GM19438 (cell line): ENCODE measurements around the gene EXTL2.
"Not testable (repeated sequence)": the region's sequence is repeated elsewhere in the genome, so short reads cannot be mapped to it uniquely, and the experiment has no call there.

Experiments used
- ATAC-seq: cut with Tn5 transposase; IDR thresholded peaks from one replicate; pipeline ENCODE4 v1.9.1; 2021; ENCODE audit warnings: low read depth; ENCODE audit not compliant: unreplicated experiment

The EXTL2 gene

DNA sequence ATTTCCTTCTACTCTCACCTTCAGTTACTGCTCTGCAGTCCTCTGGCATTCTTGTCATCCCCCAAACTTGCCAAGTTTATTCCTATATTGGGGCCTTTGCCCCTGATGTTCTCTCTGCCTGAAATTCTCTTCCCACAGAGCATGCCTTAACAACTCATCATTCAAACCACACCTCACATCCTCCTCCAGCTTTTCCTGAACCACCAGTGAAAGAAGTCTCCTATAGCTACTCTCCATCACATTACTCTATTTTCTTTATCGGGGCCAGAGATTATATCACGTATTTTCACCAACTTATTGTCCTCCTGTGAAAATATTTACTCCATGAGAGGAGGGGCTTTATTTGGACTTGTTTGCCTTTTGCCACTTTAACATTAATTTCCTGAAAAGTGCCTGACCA lies 32.1 kb downstream of the EXTL2 start:
- ATAC-seq: no peak

DNA sequence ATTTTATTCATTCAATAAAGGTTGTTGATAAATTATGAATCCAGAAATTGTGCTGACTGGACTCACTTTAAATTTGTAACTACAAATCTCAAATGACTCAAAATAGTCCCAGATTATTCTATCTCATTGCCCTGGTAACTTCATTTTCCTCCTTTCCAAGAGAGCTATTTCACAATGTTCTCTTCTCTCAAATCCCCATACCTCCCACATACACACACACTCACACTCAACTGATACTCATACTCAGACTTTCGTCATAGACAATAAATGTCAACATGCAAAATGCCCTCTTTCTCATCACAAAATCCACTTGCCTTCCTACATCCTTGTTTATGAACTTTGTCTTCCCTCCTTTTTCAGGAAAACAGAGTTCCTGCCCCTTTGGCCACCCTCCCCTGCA lies 33.3 kb downstream of the EXTL2 start:
- ATAC-seq: no peak

DNA sequence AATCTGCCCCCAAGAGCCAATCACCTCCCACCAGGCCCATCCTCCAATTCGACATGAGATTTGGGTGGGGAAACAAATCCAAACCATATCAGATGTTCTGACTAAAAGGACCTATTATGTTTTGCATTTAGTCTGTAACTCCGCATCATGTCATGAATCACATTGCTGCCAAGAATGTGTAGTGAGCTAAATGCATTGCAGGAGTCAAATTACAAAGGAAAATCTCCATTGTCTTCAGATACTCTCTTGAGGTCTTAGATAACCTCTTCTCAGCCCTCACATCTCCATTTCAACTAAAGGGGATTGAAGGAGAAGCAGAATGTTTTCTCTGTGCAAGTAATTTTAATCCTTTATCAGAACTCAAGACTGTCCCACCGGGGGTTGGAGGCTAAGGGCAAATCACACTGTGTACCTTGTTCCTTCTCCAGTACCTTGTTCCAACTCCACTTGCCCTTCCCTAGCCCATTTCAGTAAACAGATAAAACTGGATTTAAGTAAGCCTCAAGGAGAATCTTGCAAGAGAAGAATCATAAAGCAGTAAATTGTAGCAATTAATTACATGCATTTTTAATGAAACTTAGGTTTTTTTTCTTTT lies 34.1 kb downstream of the EXTL2 start:
- no peak for ATAC-seq

DNA sequence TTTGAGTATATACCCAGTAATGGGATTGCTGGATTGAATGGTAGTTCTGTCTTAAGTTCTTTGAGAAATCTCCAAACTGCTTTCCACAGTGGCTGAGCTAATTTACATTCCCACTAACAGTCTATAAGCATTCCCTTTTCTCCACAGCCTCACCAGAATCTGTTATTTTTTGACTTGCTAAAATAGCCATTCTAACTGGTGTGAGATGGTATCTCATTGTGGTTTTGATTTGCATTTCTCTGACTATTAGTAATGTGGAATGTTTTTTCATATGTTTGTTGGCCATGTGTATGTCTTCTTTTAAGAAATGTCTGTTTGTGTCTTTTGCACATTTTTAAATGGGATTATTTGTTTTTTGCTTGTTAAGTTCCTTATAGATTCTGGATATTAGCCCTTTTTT lies 39.5 kb downstream of the EXTL2 start:
- not testable (repeated sequence) for ATAC-seq

DNA sequence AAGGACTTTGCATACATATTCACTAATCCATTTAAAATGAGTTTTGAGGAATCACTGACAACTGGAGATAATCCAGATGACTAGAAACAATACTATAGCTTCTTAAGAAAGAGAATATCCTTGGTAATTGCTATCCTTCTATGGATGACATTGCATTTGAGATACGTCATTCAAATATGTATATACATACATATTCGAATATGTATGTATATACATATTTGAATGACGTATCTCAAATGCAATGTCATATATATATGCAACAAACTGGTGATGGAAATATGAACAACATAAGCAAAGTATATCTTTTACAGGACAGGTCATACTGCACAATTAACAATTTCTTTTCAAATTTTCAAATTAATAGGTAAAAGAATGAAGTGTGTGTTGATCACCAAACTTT lies 41.7 kb downstream of the EXTL2 start:
- ATAC-seq: no peak

DNA sequence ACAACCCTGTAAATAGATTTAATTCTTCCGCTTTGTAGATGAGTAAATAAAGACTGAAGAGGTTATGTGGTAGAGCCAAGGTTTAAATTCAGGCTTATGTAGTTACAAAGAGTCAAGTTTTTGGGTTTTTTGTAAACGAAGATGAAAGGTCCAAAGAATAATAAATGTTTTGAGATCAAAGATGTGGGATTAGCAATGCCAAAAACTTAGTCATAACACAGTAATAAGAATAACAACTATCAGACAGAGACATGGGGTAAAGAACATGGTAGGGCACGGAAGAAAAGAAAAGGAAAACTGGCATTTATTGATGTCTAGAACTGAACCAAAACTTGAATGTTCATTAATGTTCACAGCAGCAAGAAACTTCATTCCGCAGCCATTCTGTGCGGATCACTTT lies 42.9 kb downstream of the EXTL2 start:
- no peak for ATAC-seq

DNA sequence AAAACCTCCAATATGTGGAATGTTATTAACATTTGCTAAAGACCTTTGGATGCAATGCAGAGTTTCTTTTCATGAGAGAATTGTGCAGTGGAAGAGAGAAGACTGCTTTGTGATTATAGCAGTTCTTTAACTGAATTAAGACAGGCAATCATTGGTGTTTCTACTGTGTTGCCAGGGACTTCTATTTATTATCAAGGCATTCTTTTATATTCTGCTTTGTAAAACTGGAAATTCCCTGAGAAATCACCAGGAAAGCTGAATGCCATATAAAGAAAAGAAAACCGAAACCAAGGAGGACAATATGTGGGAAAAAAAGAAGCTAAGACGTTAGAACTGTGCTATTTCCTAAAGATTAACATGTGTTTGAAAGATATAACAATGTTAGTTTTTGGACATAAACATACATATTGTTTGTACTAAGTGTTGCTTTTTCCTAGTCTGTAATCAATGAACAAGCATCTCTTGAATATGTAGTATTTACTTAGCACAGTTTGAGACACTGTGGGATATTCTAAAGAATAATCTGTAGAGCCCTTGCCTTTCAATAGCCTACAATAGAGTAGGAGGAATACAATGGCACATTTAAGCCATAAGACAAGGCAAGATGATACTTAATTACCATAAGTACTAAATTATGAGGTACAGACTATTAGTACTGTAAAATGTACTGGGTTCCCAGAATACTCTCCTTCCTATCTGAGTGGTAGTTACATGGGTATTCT lies 47.1 kb downstream of the EXTL2 start:
- no peak for ATAC-seq

DNA sequence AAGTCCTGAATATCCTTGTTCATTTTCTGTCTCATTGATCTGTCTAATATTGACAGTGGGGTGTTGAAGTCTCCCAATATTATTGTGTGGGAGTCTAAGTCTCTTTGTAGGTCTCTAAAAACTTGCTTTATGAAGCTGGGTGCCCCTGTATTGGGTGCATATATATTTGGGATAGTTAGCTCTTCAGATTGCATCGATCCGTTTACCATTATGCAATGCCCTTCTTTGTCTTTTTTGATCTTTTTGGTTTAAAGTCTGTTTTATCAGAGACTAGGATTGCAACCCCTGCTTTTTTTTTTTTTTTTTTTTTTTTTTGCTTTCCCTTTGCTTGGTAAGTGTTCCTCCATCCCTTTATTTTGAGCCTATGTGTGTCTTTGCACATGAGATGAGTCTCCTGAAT lies 51.5 kb downstream of the EXTL2 start:
- not testable (repeated sequence) for ATAC-seq

DNA sequence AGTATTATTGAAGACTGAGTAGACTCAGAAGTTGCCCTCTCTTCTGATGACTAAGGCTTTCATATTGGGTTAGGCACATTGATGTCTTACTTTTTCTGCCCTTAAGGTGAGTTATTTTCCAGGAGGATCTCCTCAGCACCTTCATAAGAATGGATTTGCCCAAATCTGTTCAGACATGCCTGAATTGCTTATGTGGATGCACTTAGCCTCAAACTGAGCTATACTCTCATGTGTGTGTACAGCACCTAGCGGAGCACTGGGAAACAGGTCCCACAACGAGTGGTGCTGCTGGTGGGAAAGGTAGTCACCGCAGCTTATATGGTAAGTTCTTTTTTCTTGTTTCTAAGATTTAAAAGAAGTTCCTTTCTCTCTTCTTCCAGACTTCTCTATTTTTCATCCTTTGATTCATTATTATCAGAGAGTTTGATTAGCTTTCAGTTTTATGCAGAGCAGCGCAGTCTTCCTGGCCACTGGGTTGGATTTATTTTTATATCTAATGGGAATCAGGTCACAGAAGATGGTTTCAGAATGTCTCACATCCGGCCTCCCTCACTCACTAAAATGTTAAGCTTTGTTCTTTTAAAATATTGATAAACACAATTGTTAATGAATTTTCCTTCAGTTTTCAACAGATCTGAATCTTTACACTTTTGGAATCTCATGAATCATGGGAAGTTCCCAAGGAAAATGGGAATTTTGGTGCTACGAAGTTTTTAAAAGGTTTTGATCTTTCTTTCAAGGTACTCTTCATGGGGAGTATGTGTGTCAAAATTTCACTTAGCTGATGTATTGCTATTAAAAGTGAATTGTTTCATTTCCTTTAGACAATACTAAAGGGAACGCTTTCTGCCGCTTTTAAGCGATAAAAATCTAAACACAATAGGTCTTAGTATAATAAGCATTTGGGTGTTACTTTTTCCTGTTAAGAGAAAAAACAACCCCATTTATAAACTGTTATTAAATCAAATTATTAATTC lies 58.5 kb downstream of the EXTL2 start:
- ATAC-seq: no peak

DNA sequence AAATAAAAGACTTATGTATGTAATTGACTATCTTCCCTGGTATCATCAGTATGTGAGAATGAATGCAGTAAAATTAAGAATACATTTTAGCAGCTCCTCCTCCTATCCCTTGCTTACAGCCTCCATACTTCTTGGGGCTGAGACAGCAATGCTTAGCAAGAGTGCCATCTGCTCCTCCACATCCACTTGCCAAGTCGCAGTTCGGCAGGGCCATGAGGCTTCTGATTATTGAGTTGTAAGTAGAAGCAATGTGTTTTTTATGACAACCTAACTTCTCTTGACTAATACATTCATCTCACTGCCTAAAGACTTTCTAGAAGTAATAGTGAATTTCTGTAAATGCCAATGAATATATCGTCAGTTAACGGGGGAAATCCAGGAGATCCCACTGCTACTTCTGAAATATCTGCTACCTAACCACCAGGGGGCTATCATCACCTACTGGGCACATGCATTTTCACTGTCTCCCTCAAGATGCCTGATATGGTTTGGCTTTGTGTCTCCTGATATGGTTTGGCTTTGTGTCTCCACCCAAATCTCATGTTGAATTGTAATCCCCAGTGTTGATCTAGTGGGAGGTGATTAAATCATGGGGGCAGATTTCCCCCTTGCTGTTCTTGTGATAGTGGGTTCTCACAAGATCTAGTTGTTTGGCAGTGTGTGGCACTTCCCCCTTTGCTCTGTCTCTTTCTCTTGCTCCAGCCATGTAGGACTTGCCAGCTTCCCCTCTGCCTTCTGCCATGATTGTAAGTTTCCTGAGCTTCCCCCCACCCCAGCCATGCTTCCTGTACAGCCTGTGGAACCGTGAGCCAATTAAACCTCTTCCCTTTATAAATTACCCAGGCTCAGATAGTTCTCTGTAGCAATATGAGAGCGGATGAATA lies 59.6 kb downstream of the EXTL2 start:
- peak; percentile 61 for ATAC-seq

DNA sequence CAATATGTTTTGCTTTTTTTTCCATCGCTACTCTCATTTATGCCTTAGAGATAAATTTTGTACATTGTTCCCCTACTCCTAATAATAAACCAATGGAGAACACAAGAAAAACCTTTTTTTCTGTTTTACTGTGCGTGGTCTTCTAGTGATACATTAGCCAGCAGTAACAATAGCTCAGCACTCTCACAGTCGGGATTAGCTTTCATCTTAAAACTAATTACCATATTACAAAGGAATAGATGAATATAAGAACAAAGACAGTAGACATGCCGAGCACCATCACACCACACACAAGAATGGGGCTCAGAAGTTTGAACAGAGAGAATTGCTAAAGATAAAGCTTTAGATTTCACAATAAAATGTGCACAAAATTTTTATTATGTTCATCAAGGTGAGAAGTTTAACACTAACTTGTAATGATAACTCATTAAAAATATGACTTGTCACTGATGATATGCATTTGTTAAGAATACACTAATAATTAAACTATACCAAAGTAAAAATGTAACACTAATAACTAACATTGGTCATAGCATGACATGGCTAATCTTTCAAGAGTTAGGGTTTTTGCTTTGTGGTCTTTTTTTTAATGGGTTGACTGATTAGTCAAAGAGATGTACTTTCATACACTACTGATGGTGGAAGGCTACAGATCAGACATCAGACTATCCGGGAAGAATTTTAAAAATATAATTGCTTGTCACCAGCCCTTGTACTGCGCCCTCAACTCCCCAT lies 61.8 kb downstream of the EXTL2 start:
- no peak for ATAC-seq

DNA sequence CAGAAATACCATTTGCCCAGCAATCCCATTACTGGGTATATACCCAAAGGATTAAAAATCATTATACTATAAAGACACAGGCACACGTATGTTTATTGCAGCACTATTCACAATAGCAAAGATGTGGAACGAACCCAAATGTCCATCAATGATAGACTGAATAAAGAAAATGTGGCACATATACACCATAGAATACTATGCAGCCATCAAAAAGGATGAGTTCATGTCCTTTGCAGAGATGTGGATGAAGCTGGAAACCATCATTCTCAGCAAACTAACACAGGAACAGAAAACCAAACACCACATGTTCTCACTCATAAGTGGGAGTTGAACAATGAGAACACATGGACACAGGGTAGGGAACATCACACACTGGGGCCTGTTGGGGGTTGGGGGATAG lies 69.0 kb downstream of the EXTL2 start:
- not testable (repeated sequence) for ATAC-seq
